Measurements from ENCODE around the gene RRP1.

DNA sequence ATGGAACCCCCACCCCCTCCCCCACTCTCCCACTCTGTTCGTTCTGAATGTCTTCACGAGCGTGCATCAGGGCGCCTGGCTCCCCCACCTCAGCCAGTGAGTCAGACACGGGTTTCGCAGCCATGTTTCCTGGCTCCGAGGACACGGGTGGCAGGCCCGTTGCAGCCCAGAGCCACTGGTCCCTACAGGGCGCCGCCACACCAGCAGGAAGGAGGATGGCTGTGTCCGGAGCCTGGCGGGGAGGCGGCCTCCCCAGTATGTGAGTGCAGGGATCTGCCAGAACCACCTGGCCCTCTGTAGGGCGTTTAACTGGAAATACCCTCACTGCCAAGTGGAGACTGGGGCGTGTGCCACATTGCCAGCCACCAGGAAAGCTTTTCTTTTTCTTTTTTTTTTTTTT, 31.8 kb upstream of the RRP1 start:
- TF ChIP-seq, protein P1, sequence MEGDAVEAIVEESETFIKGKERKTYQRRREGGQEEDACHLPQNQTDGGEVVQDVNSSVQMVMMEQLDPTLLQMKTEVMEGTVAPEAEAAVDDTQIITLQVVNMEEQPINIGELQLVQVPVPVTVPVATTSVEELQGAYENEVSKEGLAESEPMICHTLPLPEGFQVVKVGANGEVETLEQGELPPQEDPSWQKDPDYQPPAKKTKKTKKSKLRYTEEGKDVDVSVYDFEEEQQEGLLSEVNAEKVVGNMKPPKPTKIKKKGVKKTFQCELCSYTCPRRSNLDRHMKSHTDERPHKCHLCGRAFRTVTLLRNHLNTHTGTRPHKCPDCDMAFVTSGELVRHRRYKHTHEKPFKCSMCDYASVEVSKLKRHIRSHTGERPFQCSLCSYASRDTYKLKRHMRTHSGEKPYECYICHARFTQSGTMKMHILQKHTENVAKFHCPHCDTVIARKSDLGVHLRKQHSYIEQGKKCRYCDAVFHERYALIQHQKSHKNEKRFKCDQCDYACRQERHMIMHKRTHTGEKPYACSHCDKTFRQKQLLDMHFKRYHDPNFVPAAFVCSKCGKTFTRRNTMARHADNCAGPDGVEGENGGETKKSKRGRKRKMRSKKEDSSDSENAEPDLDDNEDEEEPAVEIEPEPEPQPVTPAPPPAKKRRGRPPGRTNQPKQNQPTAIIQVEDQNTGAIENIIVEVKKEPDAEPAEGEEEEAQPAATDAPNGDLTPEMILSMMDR (conservative IDR thresholded peaks at IDR 0.05; ENCODE audit: low read depth, low read length), result no peak
- no peak for TF ChIP-seq EZH2 (IDR thresholded peaks at IDR 0.05; ENCODE audit: low read length, unreplicated experiment)
